A172 (cell line): Measurements from ENCODE around the gene PATE2. TPM values are rescaled to one million over a fixed set of nuclear protein-coding genes. Genes with fewer than 3 reads are reported as not detected.

Experiments used
- total RNA-seq: library from RNA; depleted of rRNA; stranded (reverse); fragments of >200 nt; shearing (Covaris generic); gene quantifications from 2 replicates; pipeline ENCODE4 v1.2.3, GENCODE V29; 2014; rRNA removed

Gene PATE2
- total RNA-seq, 1 experiment from 2014 or later, result not detected

Other genes with a start within 250 kb of the PATE2 start
- gene EI24, start 209.4 kb downstream of the PATE2 start, total RNA-seq, result 76.4 and 81.6 TPM in 2 replicates
- 138 and 139 TPM in 2 replicates for gene STT3A, start 186.0 kb downstream of the PATE2 start, total RNA-seq
- gene CHEK1, start 153.7 kb downstream of the PATE2 start, total RNA-seq, result 44.9 and 57.7 TPM in 2 replicates
- not detected in 2 replicates for gene ACRV1, start 98.0 kb downstream of the PATE2 start, total RNA-seq
- gene PATE1, start 32.5 kb downstream of the PATE2 start, total RNA-seq, result not detected in 2 replicates
- not detected in 2 replicates for gene PATE3, start 9.3 kb upstream of the PATE2 start, total RNA-seq
- not detected in 2 replicates for gene PATE4, start 54.5 kb upstream of the PATE2 start, total RNA-seq
- gene HYLS1, start 108.8 kb upstream of the PATE2 start, total RNA-seq, result 9.7 and 12.5 TPM in 2 replicates
- 9.5 and 14.0 TPM in 2 replicates for gene PUS3, start 124.4 kb upstream of the PATE2 start, total RNA-seq
- not detected in 2 replicates for gene DDX25, start 125.7 kb upstream of the PATE2 start, total RNA-seq
- gene VSIG10L2, start 167.2 kb upstream of the PATE2 start, total RNA-seq, result not detected in 2 replicates